HEK293 (cell line): ENCODE data around the gene LDHD.

Source experiments
- GLIS1 ChIP-seq: fragments of 450-650 bp; formaldehyde crosslinking; IDR thresholded peaks from 2 replicates; pipeline ENCODE4 v1.5.1; 2016; ENCODE audit warnings: missing biosample characterization, missing genetic modification characterization
- KLF16 ChIP-seq: fragments of 450-650 bp; formaldehyde crosslinking; IDR thresholded peaks from 2 replicates; pipeline ENCODE4 v1.5.1; 2017; ENCODE audit warnings: missing biosample characterization, missing genetic modification characterization
- KLF9 ChIP-seq: fragments of 450-650 bp; formaldehyde crosslinking; IDR thresholded peaks from 2 replicates; pipeline ENCODE4 v1.5.1; 2016; ENCODE audit warnings: missing biosample characterization, missing genetic modification characterization, low read depth
- OSR2 ChIP-seq: fragments of 450-650 bp; formaldehyde crosslinking; IDR thresholded peaks from 2 replicates; pipeline ENCODE4 v1.5.1; 2016; ENCODE audit warnings: missing biosample characterization, missing genetic modification characterization
- OVOL3 ChIP-seq: fragments of 450-650 bp; formaldehyde crosslinking; IDR thresholded peaks from 2 replicates; pipeline ENCODE4 v1.5.1; 2016; ENCODE audit warnings: missing biosample characterization, missing genetic modification characterization
- PRDM6 ChIP-seq: fragments of 450-650 bp; formaldehyde crosslinking; IDR thresholded peaks from 2 replicates; pipeline ENCODE4 v1.5.1; 2017; ENCODE audit warnings: missing biosample characterization, missing genetic modification characterization
- YY2 ChIP-seq: fragments of 450-650 bp; formaldehyde crosslinking; IDR thresholded peaks from 2 replicates; pipeline ENCODE4 v1.5.1; 2016; ENCODE audit warnings: missing biosample characterization, missing genetic modification characterization
- ZBTB20 ChIP-seq: fragments of 450-650 bp; formaldehyde crosslinking; IDR thresholded peaks from 2 replicates; pipeline ENCODE4 v1.5.1; 2016; ENCODE audit warnings: missing biosample characterization, missing genetic modification characterization
- ZBTB7A ChIP-seq: fragments of 450-650 bp; formaldehyde crosslinking; IDR thresholded peaks from 2 replicates; pipeline ENCODE4 v1.5.1; 2016; ENCODE audit warnings: low read depth, missing biosample characterization, missing genetic modification characterization
- ZFHX2 ChIP-seq: fragments of 450-650 bp; formaldehyde crosslinking; conservative IDR thresholded peaks from 2 replicates; pipeline ENCODE4 v1.5.1; 2016; ENCODE audit warnings: missing biosample characterization, missing genetic modification characterization
- ZFP41 ChIP-seq: fragments of 450-650 bp; formaldehyde crosslinking; IDR thresholded peaks from 2 replicates; pipeline ENCODE4 v1.5.1; 2016; ENCODE audit warnings: missing biosample characterization, missing genetic modification characterization, borderline replicate concordance
- ZIC2 ChIP-seq: fragments of 450-650 bp; formaldehyde crosslinking; IDR thresholded peaks from 2 replicates; pipeline ENCODE4 v1.5.1; 2016; ENCODE audit warnings: missing biosample characterization, missing genetic modification characterization
- ZNF114 ChIP-seq: fragments of 450-650 bp; formaldehyde crosslinking; IDR thresholded peaks from 2 replicates; pipeline ENCODE4 v1.5.0; 2017; ENCODE audit warnings: missing biosample characterization, missing genetic modification characterization
- ZNF146 ChIP-seq: fragments of 450-650 bp; formaldehyde crosslinking; IDR thresholded peaks from 2 replicates; pipeline ENCODE4 v1.5.1; 2016; ENCODE audit warnings: missing biosample characterization, missing genetic modification characterization
- ZNF157 ChIP-seq: fragments of 450-650 bp; formaldehyde crosslinking; IDR thresholded peaks from 2 replicates; pipeline ENCODE4 v1.5.1; 2016; ENCODE audit warnings: missing biosample characterization, missing genetic modification characterization
- ZNF214 ChIP-seq: fragments of 450-650 bp; formaldehyde crosslinking; IDR thresholded peaks from 2 replicates; pipeline ENCODE4 v1.5.1; 2017; ENCODE audit warnings: missing biosample characterization, mild to moderate bottlenecking, missing genetic modification characterization, borderline replicate concordance
- ZNF221 ChIP-seq: fragments of 450-650 bp; formaldehyde crosslinking; IDR thresholded peaks from 2 replicates; pipeline ENCODE4 v1.5.1; 2017; ENCODE audit warnings: missing biosample characterization, missing genetic modification characterization, borderline replicate concordance
- ZNF23 ChIP-seq: fragments of 450-650 bp; formaldehyde crosslinking; IDR thresholded peaks from 2 replicates; pipeline ENCODE4 v1.5.1; 2016; ENCODE audit warnings: missing biosample characterization, missing genetic modification characterization, borderline replicate concordance
- ZNF292 ChIP-seq: fragments of 450-650 bp; formaldehyde crosslinking; IDR thresholded peaks from 2 replicates; pipeline ENCODE4 v1.5.1; 2016; ENCODE audit warnings: low read depth, missing biosample characterization, missing genetic modification characterization, borderline replicate concordance
- ZNF302 ChIP-seq: fragments of 450-650 bp; formaldehyde crosslinking; IDR thresholded peaks from 2 replicates; pipeline ENCODE4 v1.5.1; 2016; ENCODE audit warnings: missing biosample characterization, missing genetic modification characterization, low read depth
- ZNF366 ChIP-seq: fragments of 450-650 bp; formaldehyde crosslinking; conservative IDR thresholded peaks from 2 replicates; pipeline ENCODE4 v1.5.1; 2016; ENCODE audit warnings: missing biosample characterization, missing genetic modification characterization
- ZNF404 ChIP-seq: fragments of 450-650 bp; formaldehyde crosslinking; IDR thresholded peaks from 2 replicates; pipeline ENCODE4 v1.5.1; 2017; ENCODE audit warnings: missing biosample characterization, missing genetic modification characterization
- ZNF423 ChIP-seq: fragments of 450-650 bp; formaldehyde crosslinking; IDR thresholded peaks from 2 replicates; pipeline ENCODE4 v1.5.1; 2016; ENCODE audit warnings: missing biosample characterization, missing genetic modification characterization
- ZNF514 ChIP-seq: fragments of 450-650 bp; formaldehyde crosslinking; IDR thresholded peaks from 2 replicates; pipeline ENCODE4 v1.5.1; 2016; ENCODE audit warnings: missing biosample characterization, missing genetic modification characterization
- ZNF571 ChIP-seq: fragments of 450-650 bp; formaldehyde crosslinking; IDR thresholded peaks from 2 replicates; pipeline ENCODE4 v1.5.0; 2017; ENCODE audit warnings: missing biosample characterization, missing genetic modification characterization
- ZNF639 ChIP-seq: fragments of 450-650 bp; formaldehyde crosslinking; IDR thresholded peaks from 2 replicates; pipeline ENCODE4 v1.5.1; 2016; ENCODE audit warnings: missing biosample characterization, missing genetic modification characterization
- ZNF658 ChIP-seq: fragments of 450-650 bp; formaldehyde crosslinking; IDR thresholded peaks from 2 replicates; pipeline ENCODE4; 2016; ENCODE audit warnings: missing biosample characterization, missing genetic modification characterization
- ZNF660 ChIP-seq: fragments of 450-650 bp; IDR thresholded peaks from 2 replicates; pipeline ENCODE4 v1.5.1; 2018; ENCODE audit warnings: missing biosample characterization, mild to moderate bottlenecking, missing genetic modification characterization
- ZNF664 ChIP-seq: fragments of 450-650 bp; formaldehyde crosslinking; IDR thresholded peaks from 2 replicates; pipeline ENCODE4 v1.5.1; 2016; ENCODE audit warnings: missing biosample characterization, missing genetic modification characterization
- ZNF707 ChIP-seq: fragments of 450-650 bp; formaldehyde crosslinking; IDR thresholded peaks from 2 replicates; pipeline ENCODE4 v1.5.1; 2016; ENCODE audit warnings: missing biosample characterization, missing genetic modification characterization
- TF ChIP-seq, protein P1 (sequence below): fragments of 450-650 bp; IDR thresholded peaks from 2 replicates; pipeline ENCODE4 v1.5.1; 2018; ENCODE audit warnings: missing biosample characterization, missing genetic modification characterization
- TF ChIP-seq, protein P2 (sequence below): fragments of 450-650 bp; formaldehyde crosslinking; IDR thresholded peaks from 2 replicates; pipeline ENCODE4 v1.5.1; 2016; ENCODE audit warnings: missing biosample characterization, missing genetic modification characterization
- TF ChIP-seq, protein P3 (sequence below): sonication (generic); formaldehyde crosslinking; IDR thresholded peaks from 2 replicates; pipeline ENCODE4 v1.8.1; 2022; ENCODE audit warnings: mild to moderate bottlenecking, moderate library complexity, missing genetic modification reagents

LDHD gene

GRCh38 chr16:75081179-75081859, 35.3 kb downstream of the LDHD start (continued):
- TF ChIP-seq ZFHX2 (tag by site-specific recombination) (peak; percentile 40; the same call in 1 of the 2 replicates), ZNF423 (tag by site-specific recombination) (peak; percentile 29; the same call in 1 of the 2 replicates), ZNF571 (tag by site-specific recombination) (no peak), ZNF366 (no peak), OSR2 (tag by site-specific recombination) (peak; percentile 52), ZNF514 (no peak), ZNF707 (tag by site-specific recombination) (no peak), ZBTB20 (tag by site-specific recombination) (no peak), ZFP41 (tag by site-specific recombination) (no peak), ZNF146 (tag by site-specific recombination) (no peak), GLIS1 (tag by site-specific recombination) (no peak), ZNF404 (tag by site-specific recombination) (no peak), ZBTB7A (no peak), PRDM6 (tag by site-specific recombination) (peak; percentile 91), YY2 (tag by site-specific recombination) (no peak), ZIC2 (tag by site-specific recombination) (no peak), OVOL3 (tag by site-specific recombination) (no peak), ZNF302 (no peak), ZNF214 (tag by site-specific recombination) (no peak), KLF9 (no peak), ZNF157 (tag by site-specific recombination) (no peak), ZNF292 (tag by site-specific recombination) (no peak), ZNF221 (tag by site-specific recombination) (no peak), ZNF660 (tag by site-specific recombination) (no peak), KLF16 (tag by site-specific recombination) (no peak), ZNF664 (no peak), ZNF639 (tag by site-specific recombination) (no peak), ZNF23 (tag by site-specific recombination) (no peak), ZNF658 (tag by site-specific recombination) (no peak), ZNF114 (tag by site-specific recombination) (no peak)
- TF ChIP-seq, protein P1, sequence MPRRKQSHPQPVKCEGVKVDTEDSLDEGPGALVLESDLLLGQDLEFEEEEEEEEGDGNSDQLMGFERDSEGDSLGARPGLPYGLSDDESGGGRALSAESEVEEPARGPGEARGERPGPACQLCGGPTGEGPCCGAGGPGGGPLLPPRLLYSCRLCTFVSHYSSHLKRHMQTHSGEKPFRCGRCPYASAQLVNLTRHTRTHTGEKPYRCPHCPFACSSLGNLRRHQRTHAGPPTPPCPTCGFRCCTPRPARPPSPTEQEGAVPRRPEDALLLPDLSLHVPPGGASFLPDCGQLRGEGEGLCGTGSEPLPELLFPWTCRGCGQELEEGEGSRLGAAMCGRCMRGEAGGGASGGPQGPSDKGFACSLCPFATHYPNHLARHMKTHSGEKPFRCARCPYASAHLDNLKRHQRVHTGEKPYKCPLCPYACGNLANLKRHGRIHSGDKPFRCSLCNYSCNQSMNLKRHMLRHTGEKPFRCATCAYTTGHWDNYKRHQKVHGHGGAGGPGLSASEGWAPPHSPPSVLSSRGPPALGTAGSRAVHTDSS = no peak
- TF ChIP-seq, protein P2, sequence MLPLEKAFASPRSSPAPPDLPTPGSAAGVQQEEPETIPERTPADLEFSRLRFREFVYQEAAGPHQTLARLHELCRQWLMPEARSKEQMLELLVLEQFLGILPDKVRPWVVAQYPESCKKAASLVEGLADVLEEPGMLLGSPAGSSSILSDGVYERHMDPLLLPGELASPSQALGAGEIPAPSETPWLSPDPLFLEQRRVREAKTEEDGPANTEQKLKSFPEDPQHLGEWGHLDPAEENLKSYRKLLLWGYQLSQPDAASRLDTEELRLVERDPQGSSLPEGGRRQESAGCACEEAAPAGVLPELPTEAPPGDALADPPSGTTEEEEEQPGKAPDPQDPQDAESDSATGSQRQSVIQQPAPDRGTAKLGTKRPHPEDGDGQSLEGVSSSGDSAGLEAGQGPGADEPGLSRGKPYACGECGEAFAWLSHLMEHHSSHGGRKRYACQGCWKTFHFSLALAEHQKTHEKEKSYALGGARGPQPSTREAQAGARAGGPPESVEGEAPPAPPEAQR (tag by site-specific recombination) = no peak
- TF ChIP-seq, protein P3, sequence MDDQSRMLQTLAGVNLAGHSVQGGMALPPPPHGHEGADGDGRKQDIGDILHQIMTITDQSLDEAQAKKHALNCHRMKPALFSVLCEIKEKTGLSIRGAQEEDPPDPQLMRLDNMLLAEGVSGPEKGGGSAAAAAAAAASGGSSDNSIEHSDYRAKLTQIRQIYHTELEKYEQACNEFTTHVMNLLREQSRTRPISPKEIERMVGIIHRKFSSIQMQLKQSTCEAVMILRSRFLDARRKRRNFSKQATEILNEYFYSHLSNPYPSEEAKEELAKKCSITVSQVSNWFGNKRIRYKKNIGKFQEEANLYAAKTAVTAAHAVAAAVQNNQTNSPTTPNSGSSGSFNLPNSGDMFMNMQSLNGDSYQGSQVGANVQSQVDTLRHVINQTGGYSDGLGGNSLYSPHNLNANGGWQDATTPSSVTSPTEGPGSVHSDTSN (CRISPR knock-in tag) = no peak
